HG03135 (cell line): ENCODE data around the gene TMEM271.
"Not testable (repeated sequence)": the region's sequence is repeated elsewhere in the genome, so short reads cannot be mapped to it uniquely, and the experiment has no call there.

Source experiments
- ATAC-seq: cut with Tn5 transposase; IDR thresholded peaks from one replicate; pipeline ENCODE4 v1.9.1; 2021; ENCODE audit warnings: mild to moderate bottlenecking, moderate library complexity; ENCODE audit not compliant: unreplicated experiment

Gene TMEM271

GRCh38 chr4:610411-611261, 34.5 kb upstream of the TMEM271 start:
- ATAC-seq, result no peak

- no peak for ATAC-seq
These were observed 33.4 kb upstream of the TMEM271 start for GRCh38 chr4:609400-610050.

- ATAC-seq, result no peak
These were observed 32.1 kb upstream of the TMEM271 start for GRCh38 chr4:608236-608635.

GRCh38 chr4:605702-606425, 29.8 kb upstream of the TMEM271 start:
- no peak for ATAC-seq

GRCh38 chr4:604131-604530, 28.0 kb upstream of the TMEM271 start:
- no peak for ATAC-seq

- no peak for ATAC-seq
These were observed 26.5 kb upstream of the TMEM271 start for GRCh38 chr4:602559-602942.

- no peak for ATAC-seq
These were observed 25.8 kb upstream of the TMEM271 start for GRCh38 chr4:601612-602558.

- no peak for ATAC-seq
These were observed 24.9 kb upstream of the TMEM271 start for GRCh38 chr4:600850-601515.

GRCh38 chr4:600166-600565, 24.1 kb upstream of the TMEM271 start:
- ATAC-seq, result no peak

GRCh38 chr4:598925-599324, 22.8 kb upstream of the TMEM271 start:
- no peak for ATAC-seq

- ATAC-seq, result no peak
These were observed 16.9 kb upstream of the TMEM271 start for GRCh38 chr4:592825-593520.

- ATAC-seq, result not testable (repeated sequence)
These were observed 16.1 kb upstream of the TMEM271 start for GRCh38 chr4:592178-592577.

GRCh38 chr4:590313-590841, 14.3 kb upstream of the TMEM271 start:
- no peak for ATAC-seq

GRCh38 chr4:589219-589963, 13.3 kb upstream of the TMEM271 start:
- no peak for ATAC-seq

- ATAC-seq, result no peak
These were observed 12.3 kb upstream of the TMEM271 start for GRCh38 chr4:588351-588849.

- ATAC-seq, result no peak
These were observed 11.7 kb upstream of the TMEM271 start for GRCh38 chr4:587671-588350.

GRCh38 chr4:583820-584219, 7.7 kb upstream of the TMEM271 start:
- no peak for ATAC-seq
